OCI-LY7 (cell line): ENCODE results near the gene TPX2. TPM values are rescaled to one million over a fixed set of nuclear protein-coding genes. Genes with fewer than 3 reads are reported as not detected.

Experiments used
- BruUV-seq: library from RNA; stranded (reverse); fragments of 400-500 nt; replicated peaks from 2 replicates; lab custom pipeline; 2021; lab: Mats Ljungman, UMichigan
- CTCF ChIA-PET: fragments of 300-600 bp; sonication (Branson Sonifier 250); formaldehyde crosslinking; loops from one replicate; lab custom pipeline; 2022; ENCODE audit warnings: antibody characterized with exemption; ENCODE audit not compliant: unreplicated experiment; lab: Charles Lee
- POLR2A ChIA-PET: fragments of 300-600 bp; sonication (Branson Sonifier 250); formaldehyde crosslinking; loops from one replicate; lab custom pipeline; 2022; ENCODE audit warnings: antibody characterized with exemption; lab: Charles Lee
- DNase-seq: peaks from one replicate; pipeline ENCODE4 v3.0.0-alpha.2; 2015; ENCODE audit warnings: low spot score
- H2AFZ ChIP-seq: fragments of 200-600 bp; sonication (generic), shearing (Covaris generic); 2 replicates; pipeline ENCODE4 v1.6.1; 2014; ENCODE audit warnings: mild to moderate bottlenecking, antibody characterized with exemption, low read length, moderate library complexity
- H3K27ac ChIP-seq: fragments of 200-600 bp; sonication (generic); 2 replicates; pipeline ENCODE4 v1.5.1; 2014; ENCODE audit warnings: mixed run types, low read depth, mild to moderate bottlenecking, moderate library complexity, low read length, inconsistent platforms; ENCODE audit not compliant: poor library complexity, severe bottlenecking
- H3K36me3 ChIP-seq: fragments of 200-600 bp; sonication (generic); 2 replicates; pipeline ENCODE4 v1.6.1; 2014; ENCODE audit warnings: mild to moderate bottlenecking, antibody characterized with exemption, low read length, moderate library complexity, mixed read lengths; ENCODE audit not compliant: insufficient read depth
- H3K4me1 ChIP-seq: fragments of 200-600 bp; sonication (generic); 2 replicates; pipeline ENCODE4 v1.5.1; 2014; ENCODE audit warnings: mild to moderate bottlenecking, low read length; ENCODE audit not compliant: insufficient read depth, poor library complexity, severe bottlenecking
- H3K4me2 ChIP-seq: fragments of 200-600 bp; sonication (generic); 2 replicates; pipeline ENCODE4 v1.6.1; 2014; ENCODE audit warnings: mild to moderate bottlenecking, low read length
- H3K4me3 ChIP-seq: fragments of 200-600 bp; sonication (generic); 2 replicates; pipeline ENCODE4 v1.5.1; 2014; ENCODE audit warnings: mild to moderate bottlenecking, low read depth, low read length; ENCODE audit not compliant: poor library complexity, severe bottlenecking
- H3K79me2 ChIP-seq: fragments of 200-600 bp; sonication (generic); 2 replicates; pipeline ENCODE4 v1.6.1; 2016; ENCODE audit warnings: low read depth, mild to moderate bottlenecking, low read length, moderate library complexity, mixed read lengths; ENCODE audit not compliant: insufficient read depth
- H3K9me2 ChIP-seq: fragments of 200-600 bp; sonication (generic); 2 replicates; pipeline ENCODE4 v1.6.1; 2016; ENCODE audit warnings: mild to moderate bottlenecking, low read length, mixed read lengths; ENCODE audit not compliant: insufficient read depth
- H3K9me3 ChIP-seq: fragments of 200-600 bp; sonication (generic); 2 replicates; pipeline ENCODE4 v1.6.1; 2014; ENCODE audit warnings: mild to moderate bottlenecking, mixed run types, low read length, mixed read lengths
- H4K20me1 ChIP-seq: fragments of 200-600 bp; sonication (generic); 2 replicates; pipeline ENCODE4 v1.6.1; 2014; ENCODE audit warnings: mild to moderate bottlenecking, antibody characterized with exemption, low read length, moderate library complexity, mixed read lengths; ENCODE audit not compliant: insufficient read depth
- EZH2phosphoT487 ChIP-seq: fragments of 200-600 bp; sonication (generic); IDR thresholded peaks from 2 replicates; pipeline ENCODE4 v1.6.1; 2018; ENCODE audit warnings: low read depth, borderline replicate concordance, mild to moderate bottlenecking, mixed run types, antibody characterized with exemption, low read length, moderate library complexity, mixed read lengths
- intact Hi-C: fragments of 100-400 bp; cut with micrococcal nuclease; formaldehyde crosslinking; loops from one replicate; pipeline ENCODE4 v1.10.0; 2022; ENCODE audit not compliant: unreplicated experiment
- total RNA-seq, 2 experiments: library from RNA; depleted of rRNA in 1 of 2; stranded (reverse); fragments of >200 nt in 1 of 2; shearing (Covaris generic) in 1 of 2; gene quantifications; 2 replicates each; pipeline ENCODE4 v1.2.3, GENCODE V29; 2014 to 2022
- TF ChIP-seq, protein P1 (sequence below): fragments of 200-600 bp; sonication (generic); conservative IDR thresholded peaks from 2 replicates; pipeline ENCODE4 v1.5.1; 2014; ENCODE audit warnings: mild to moderate bottlenecking, antibody characterized with exemption, low read length, moderate library complexity, mixed read lengths

The TPX2 gene
- total RNA-seq, 2 experiments from 2014 or later: 121 to 173 TPM

DNA sequence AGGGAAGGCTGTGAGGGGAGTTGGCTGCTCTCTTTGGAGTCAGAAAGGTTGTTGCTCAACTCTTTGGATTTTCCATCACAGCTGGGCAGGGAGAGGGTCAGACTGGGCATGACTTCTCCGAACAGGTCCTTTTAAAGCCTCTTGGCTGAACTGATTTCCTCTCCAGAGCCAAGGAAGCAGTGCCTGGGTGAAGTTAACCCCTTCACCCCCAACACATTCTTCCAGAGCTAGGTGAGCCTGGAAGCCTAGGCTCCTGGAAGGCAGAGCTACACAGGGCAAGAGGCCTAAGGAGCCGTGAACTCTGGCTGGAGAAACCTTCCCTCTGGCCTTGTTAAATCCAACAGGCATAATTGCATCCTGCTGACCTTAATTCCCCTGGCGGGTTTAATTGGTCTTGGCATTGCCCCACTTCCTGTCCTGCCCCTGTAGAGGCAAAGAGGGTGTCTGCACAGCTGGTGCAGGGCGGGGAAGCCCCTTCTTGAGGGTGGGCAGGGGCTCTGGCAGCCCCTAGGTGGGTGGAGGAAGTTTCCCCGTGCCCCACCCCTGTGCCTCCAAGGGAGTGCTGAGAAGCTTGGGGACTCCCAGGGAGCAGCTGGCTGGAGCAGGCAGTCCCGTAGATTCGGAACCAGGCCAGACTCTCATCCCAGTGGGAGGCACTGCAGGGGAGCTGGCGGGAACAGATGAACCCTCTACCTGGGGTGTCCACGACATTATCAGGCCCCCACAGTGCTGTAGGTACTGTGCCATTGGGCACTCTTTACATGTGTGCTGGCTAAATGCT, 76.5 kb downstream of the TPX2 start:
- intact Hi-C loops: no loop called here
- no peaks in the 10 kb centered on the region for H3K4me1 ChIP-seq
- H3K9me3 ChIP-seq: no peaks in the 10 kb centered on the region
- BruUV-seq: no TSS peak
- ChIA-PET POLR2A (no interaction called here), CTCF (no interaction called here)
- DNase-seq: no peak
- H3K79me2 ChIP-seq: no peaks in the 10 kb centered on the region
- TF ChIP-seq, protein P1, sequence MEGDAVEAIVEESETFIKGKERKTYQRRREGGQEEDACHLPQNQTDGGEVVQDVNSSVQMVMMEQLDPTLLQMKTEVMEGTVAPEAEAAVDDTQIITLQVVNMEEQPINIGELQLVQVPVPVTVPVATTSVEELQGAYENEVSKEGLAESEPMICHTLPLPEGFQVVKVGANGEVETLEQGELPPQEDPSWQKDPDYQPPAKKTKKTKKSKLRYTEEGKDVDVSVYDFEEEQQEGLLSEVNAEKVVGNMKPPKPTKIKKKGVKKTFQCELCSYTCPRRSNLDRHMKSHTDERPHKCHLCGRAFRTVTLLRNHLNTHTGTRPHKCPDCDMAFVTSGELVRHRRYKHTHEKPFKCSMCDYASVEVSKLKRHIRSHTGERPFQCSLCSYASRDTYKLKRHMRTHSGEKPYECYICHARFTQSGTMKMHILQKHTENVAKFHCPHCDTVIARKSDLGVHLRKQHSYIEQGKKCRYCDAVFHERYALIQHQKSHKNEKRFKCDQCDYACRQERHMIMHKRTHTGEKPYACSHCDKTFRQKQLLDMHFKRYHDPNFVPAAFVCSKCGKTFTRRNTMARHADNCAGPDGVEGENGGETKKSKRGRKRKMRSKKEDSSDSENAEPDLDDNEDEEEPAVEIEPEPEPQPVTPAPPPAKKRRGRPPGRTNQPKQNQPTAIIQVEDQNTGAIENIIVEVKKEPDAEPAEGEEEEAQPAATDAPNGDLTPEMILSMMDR: no peak
- no peak for TF ChIP-seq EZH2phosphoT487
- H3K4me2 ChIP-seq: no peak overlapping the region
- no peaks in the 10 kb centered on the region for H3K36me3 ChIP-seq
- H3K4me3 ChIP-seq: no peak overlapping the region
- H2AFZ ChIP-seq: no peak overlapping the region
- H4K20me1 ChIP-seq: no peaks in the 10 kb centered on the region
- H3K9me2 ChIP-seq: no peaks in the 10 kb centered on the region
- H3K27ac ChIP-seq: no peak overlapping the region

DNA sequence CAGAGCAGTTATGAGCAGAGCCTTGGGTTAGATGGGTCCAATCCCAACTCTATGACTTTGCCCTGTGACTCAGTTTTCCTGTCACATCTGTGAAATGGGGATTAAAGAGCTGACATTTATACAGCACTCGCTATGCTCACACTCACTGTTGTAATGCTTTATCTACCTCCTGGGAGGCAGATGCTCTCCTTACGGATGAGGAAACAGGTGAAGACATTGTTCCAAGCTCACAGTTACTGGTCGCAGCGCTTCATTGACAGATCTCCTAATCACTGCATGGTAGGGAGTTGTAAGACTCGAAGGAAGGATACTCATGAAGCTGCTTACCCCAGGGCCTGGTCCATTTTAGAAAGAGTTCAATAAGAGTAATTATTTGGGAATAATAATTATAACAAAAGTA, 77.1 kb downstream of the TPX2 start:
- no peak for TF ChIP-seq EZH2phosphoT487
- TF ChIP-seq, protein P1: no peak
- H3K4me1 ChIP-seq: no peaks in the 10 kb centered on the region
- no peak overlapping the region for H3K4me3 ChIP-seq
- no peaks in the 10 kb centered on the region for H3K9me2 ChIP-seq
- intact Hi-C loops: no loop called here
- no peaks in the 10 kb centered on the region for H4K20me1 ChIP-seq
- H3K4me2 ChIP-seq: no peak overlapping the region
- no peak for DNase-seq
- ChIA-PET CTCF (no interaction called here), POLR2A (no interaction called here)
- no peaks in the 10 kb centered on the region for H3K9me3 ChIP-seq
- BruUV-seq: no TSS peak
- H3K79me2 ChIP-seq: no peaks in the 10 kb centered on the region
- no peaks in the 10 kb centered on the region for H3K36me3 ChIP-seq
- no peak overlapping the region for H3K27ac ChIP-seq
- no peak overlapping the region for H2AFZ ChIP-seq

DNA sequence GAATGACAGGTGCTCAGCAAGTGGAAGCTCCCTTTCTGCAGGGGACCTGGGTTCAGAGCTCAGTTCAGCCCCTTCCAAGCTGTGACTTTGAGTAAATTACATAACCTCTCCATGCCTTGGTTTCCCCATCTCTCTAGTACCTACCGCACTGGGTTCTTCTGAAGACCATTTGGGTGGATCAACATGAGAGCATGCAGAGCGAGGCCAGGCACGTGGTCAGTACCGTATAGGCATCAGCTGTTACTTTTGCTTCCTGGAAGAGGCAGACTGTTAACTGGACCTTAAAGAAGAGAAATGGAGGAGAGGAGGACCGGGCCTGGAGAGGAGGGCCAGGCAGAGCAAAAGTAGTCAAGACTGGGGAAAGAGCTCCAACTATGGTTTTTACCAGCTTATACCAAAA, 78.4 kb downstream of the TPX2 start:
- CTCF ChIA-PET: no interaction called here
- no peaks in the 10 kb centered on the region for H3K9me2 ChIP-seq
- H3K4me1 ChIP-seq: no peaks in the 10 kb centered on the region
- no peak for DNase-seq
- H3K36me3 ChIP-seq: no peaks in the 10 kb centered on the region
- no peaks in the 10 kb centered on the region for H4K20me1 ChIP-seq
- no peak overlapping the region for H2AFZ ChIP-seq
- POLR2A ChIA-PET: interaction anchor here (0.9 to 1.0 kb wide), 2 partner anchors 9 to 21 kb away, joined by 3 read pairs; no protein-coding TSS in a partner anchor
- no TSS peak for BruUV-seq
- intact Hi-C loops: no loop called here
- no peak overlapping the region for H3K27ac ChIP-seq
- no peaks in the 10 kb centered on the region for H3K9me3 ChIP-seq
- H3K79me2 ChIP-seq: no peaks in the 10 kb centered on the region
- H3K4me2 ChIP-seq: no peak overlapping the region
- no peak overlapping the region for H3K4me3 ChIP-seq
- TF ChIP-seq, protein P1: no peak
- no peak for TF ChIP-seq EZH2phosphoT487
